Tibial nerve (tissue), 4 donors: ENCODE results near the gene MTHFR. TPM values are rescaled to one million over a fixed set of nuclear protein-coding genes. Genes with fewer than 3 reads are reported as not detected.
A peak's percentile ranks its signal among the peaks of the same experiment; 100 is the strongest.

Experiments
- DNase-seq, 2 donors: peaks; one replicate each; pipeline ENCODE4 v3.0.0-alpha.2; 2019; ENCODE audit warnings: low spot score in 2 of 2
- H3K27ac ChIP-seq, 4 donors: fragments of 200-600 bp; sonication (generic) in 3 of 4; one replicate each; pipeline ENCODE4 v1.5.1; 2017 to 2019; ENCODE audit warnings: mild to moderate bottlenecking in 1 of 4
- H3K27me3 ChIP-seq, 2 donors: fragments of 200-600 bp; sonication (generic) in 1 of 2; one replicate each; pipeline versions ENCODE4 v1.5.1 to v1.6.0; 2017 to 2019
- H3K36me3 ChIP-seq, 3 donors: fragments of 200-600 bp; sonication (generic); one replicate each; pipeline ENCODE4 v1.5.1; 2018 to 2019
- H3K4me1 ChIP-seq, 4 donors: fragments of 200-600 bp; sonication (generic) in 3 of 4; one replicate each; pipeline ENCODE4 v1.5.1; 2017 to 2019
- H3K4me3 ChIP-seq, 4 donors: fragments of 200-600 bp; sonication (generic) in 3 of 4; one replicate each; pipeline ENCODE4 v1.5.1; 2017 to 2019; ENCODE audit warnings: mild to moderate bottlenecking in 1 of 4, moderate library complexity in 1 of 4
- H3K9me3 ChIP-seq, 4 donors: fragments of 200-600 bp; sonication (generic) in 3 of 4; one replicate each; pipeline ENCODE4 v1.5.1; 2017 to 2019
- CTCF ChIP-seq, 5 experiments: fragments of 200-600 bp in 3 of 5; fragments of 450-650 bp in 2 of 5; sonication (generic) in 3 of 5; IDR thresholded peaks; one replicate each; pipeline ENCODE4 v1.5.1; 2016 to 2019; ENCODE audit warnings: antibody characterized with exemption in 5 of 5, mild to moderate bottlenecking in 3 of 5, moderate library complexity in 2 of 5
- EP300 ChIP-seq, 2 donors: sonication (generic); formaldehyde crosslinking; IDR thresholded peaks; one replicate each; pipeline ENCODE4 v1.6.1; 2017; ENCODE audit warnings: antibody characterized with exemption in 2 of 2, mild to moderate bottlenecking in 1 of 2
- POLR2A ChIP-seq, 2 donors: fragments of 450-650 bp; IDR thresholded peaks; one replicate each; pipeline ENCODE4 v1.6.1; 2017; ENCODE audit warnings: antibody characterized with exemption in 2 of 2, mild to moderate bottlenecking in 2 of 2, moderate library complexity in 2 of 2
- WGBS, 2 donors: methylation state at CpG; one replicate each; pipeline ENCODE4 v1.1.5; 2018; 5-methylcytosine and 5-hydroxymethylcytosine counted together
- total RNA-seq, 4 donors: library from RNA; depleted of rRNA; stranded (reverse); fragments of >200 nt; gene quantifications; one replicate each; pipeline ENCODE4 v1.1.0, GENCODE V29; 2016

Gene MTHFR
- total RNA-seq, 4 donors from 2014 or later: 61.2 to 93.9 (median 69.9) TPM

DNA sequence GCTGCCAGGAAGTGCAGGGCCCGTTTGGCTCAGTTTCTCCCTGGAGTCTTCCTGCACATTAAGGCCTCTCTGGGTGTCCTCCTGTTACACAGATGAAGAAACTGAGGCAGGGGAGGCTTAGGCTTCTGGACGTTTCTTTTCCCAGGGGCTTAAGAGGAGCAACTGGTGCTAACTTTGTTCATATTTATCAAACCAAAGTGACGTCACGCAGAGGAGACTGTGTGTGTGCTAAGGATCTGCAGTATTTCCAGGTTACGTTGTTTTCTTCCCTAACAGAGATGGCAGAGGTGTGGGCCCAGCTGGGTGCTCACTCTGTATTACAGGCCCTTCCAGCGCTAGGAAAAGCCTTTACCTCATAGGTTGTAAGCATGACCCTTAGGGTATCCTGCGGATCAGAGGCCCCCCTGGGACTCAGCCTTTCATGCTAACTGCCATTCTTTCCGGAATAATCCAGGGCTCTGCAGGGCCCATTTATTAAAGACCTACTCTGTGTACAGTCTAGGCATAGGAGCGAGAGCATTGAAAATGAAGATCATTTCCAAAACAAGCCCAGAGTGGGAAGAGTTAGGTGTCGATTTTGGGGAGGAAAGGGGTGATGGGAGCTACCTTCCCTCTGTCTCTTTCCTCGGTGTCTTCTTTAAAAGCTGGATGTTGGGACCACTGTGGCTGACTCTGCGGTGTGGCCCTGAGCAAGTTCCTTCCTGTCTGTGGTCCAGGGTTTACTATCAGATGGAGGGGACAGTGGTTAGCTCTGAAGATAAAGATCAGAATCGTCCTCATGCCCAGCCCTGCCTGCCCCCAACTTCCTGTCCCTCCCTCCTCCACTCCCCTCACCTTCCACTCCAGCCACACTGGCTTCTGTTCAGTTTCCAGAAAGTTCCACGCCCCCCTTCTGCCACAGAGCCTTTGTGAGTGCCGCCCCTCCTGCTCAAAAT lies 65.2 kb downstream of the MTHFR start:
- Histone ChIP-seq H3K4me1 (peaks cover 0 to 57% (median 15%) of the 10 kb centered on the region in 4 donors), H3K4me3 (no peak overlapping the region)

DNA sequence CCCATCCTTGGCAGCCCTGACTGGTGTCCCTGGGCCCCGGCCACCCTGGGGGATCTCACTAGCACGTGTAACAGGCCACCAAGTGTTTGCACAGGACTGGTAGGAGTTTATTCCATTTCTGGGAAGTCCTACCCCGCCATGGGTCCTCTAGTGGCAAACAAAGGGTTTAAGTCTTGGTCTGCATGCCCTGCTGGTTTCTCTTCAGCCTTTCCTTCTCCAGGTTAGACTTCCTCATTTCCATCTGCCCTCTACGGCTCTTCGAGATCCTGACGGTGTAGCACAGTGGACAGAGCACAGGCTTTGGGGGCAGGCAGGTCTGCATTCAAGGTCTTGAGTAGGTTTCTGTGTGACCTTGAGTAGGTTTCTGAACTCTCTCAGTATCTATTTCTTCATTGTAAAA lies 67.0 kb downstream of the MTHFR start:
- Histone ChIP-seq H3K36me3 (peaks cover 0 to 6% (median 0%) of the 10 kb centered on the region in 3 donors), H3K9me3 (no peaks in the 10 kb centered on the region), H3K27me3 (no peaks in the 10 kb centered on the region), H3K4me3 (no peak overlapping the region), H3K27ac (peak overlapping the region in 1 of 4 donors; percentile 98), H3K4me1 (peaks cover 0 to 61% (median 17%) of the 10 kb centered on the region in 4 donors)
- WGBS, 2 donors: 71 to 72% methylated on average over 6 of the region's 6 CpGs
- no peak for TF ChIP-seq EP300 (IDR thresholded peaks at IDR 0.05)
- no peak for TF ChIP-seq CTCF (IDR thresholded peaks at IDR 0.05)
- TF ChIP-seq POLR2A (IDR thresholded peaks at IDR 0.05): no peak
- DNase-seq: no peak

More for the DNA sequence above, 65.2 kb downstream of the MTHFR start:
- 56 to 61% methylated on average over 15 of the region's 15 CpGs for WGBS, 2 donors
- no peak for DNase-seq
- Histone ChIP-seq H3K36me3 (peaks cover 0 to 16% (median 0%) of the 10 kb centered on the region in 3 donors), H3K9me3 (no peaks in the 10 kb centered on the region), H3K27ac (peak overlapping the region in 1 of 4 donors; percentile 10), H3K27me3 (no peaks in the 10 kb centered on the region)
- TF ChIP-seq EP300 (IDR thresholded peaks at IDR 0.05) (no peak), CTCF (IDR thresholded peaks at IDR 0.05) (no peak), POLR2A (IDR thresholded peaks at IDR 0.05) (no peak)

GRCh38 chr1:11738096-11738495 lies 67.7 kb downstream of the MTHFR start:
- H3K36me3 ChIP-seq: peaks cover 0 to 6% (median 0%) of the 10 kb centered on the region in 3 donors
- H3K9me3 ChIP-seq: no peaks in the 10 kb centered on the region
- 74 to 77% methylated on average over 2 of the region's 2 CpGs for WGBS, 2 donors
- peaks cover 0 to 65% (median 17%) of the 10 kb centered on the region in 4 donors for H3K4me1 ChIP-seq
- no peak for DNase-seq
- no peaks in the 10 kb centered on the region for H3K27me3 ChIP-seq
- TF ChIP-seq EP300 (IDR thresholded peaks at IDR 0.05): no peak
- no peak for TF ChIP-seq CTCF (IDR thresholded peaks at IDR 0.05)
- no peak for TF ChIP-seq POLR2A (IDR thresholded peaks at IDR 0.05)
- peak overlapping the region in 1 of 4 donors; percentile 98 for H3K27ac ChIP-seq
- no peak overlapping the region for H3K4me3 ChIP-seq

DNA sequence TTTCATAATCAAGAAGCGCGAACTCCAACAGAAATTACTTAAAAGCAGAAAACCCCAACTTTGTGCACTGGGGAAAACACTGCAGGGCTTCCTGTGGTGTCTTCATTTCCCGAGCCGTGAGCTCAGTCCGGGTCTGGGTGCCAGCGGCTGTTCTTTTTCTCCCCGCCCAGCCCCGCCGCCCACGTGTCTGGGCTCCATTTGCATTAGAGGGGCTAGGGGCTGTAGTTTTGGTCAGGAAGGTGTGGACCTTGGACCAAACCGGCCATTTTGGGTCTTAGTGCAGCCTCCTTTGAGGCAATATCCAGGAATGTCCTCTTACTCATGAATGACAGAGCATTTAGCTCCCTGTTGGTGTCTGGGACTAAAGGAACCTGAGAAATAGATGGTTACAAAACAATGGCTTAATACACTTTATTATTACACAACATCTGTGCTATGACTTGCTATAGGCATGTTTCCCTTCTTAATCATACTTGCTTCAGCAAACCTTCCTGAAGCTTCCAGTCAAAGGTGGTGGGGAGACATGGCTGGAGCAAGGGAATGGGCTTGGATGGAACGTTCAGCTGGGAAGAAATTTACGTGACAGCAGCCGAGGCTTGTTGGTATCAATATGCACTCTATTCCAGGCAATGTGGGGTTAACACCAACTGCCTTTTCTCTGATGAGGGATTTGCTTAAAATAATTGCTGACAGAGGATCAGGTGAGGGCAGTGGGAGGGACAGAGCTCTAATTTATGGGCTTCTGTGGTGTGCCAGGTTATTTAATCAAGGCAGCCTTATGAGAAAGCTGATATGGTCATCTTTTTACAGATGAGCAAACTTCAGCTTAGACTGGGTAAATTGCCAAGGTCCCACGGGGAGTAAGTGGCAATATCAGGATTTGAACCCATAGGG lies 68.8 kb downstream of the MTHFR start:
- no peaks in the 10 kb centered on the region for H3K27me3 ChIP-seq
- H3K27ac ChIP-seq: peak overlapping the region; percentile 88 to 98 (median 92)
- H3K9me3 ChIP-seq: no peaks in the 10 kb centered on the region
- peak; percentile 37 to 44 for DNase-seq
- no peaks in the 10 kb centered on the region for H3K36me3 ChIP-seq
- TF ChIP-seq EP300 (IDR thresholded peaks at IDR 0.05) (peak in 1 of 2 donors; percentile 51), POLR2A (IDR thresholded peaks at IDR 0.05) (no peak)
- H3K4me1 ChIP-seq: peaks cover 0 to 73% (median 24%) of the 10 kb centered on the region in 4 donors
- H3K4me3 ChIP-seq: peak overlapping the region; percentile 72 to 96 (median 88)
- 9 to 15% methylated on average over 15 of the region's 15 CpGs for WGBS, 2 donors
